GM12891 (cell line): ENCODE data around the gene CCDC178.

ENCODE experiments used
- POLR2A ChIP-seq: IDR thresholded peaks from 2 replicates; pipeline ENCODE4 v1.6.1; 2011; ENCODE audit warnings: low read depth, low read length, control low read depth
- POLR2AphosphoS5 ChIP-seq: IDR thresholded peaks from 2 replicates; pipeline ENCODE4 v1.6.1; 2011; ENCODE audit warnings: low read depth, low read length, control low read depth
- SPI1 ChIP-seq: IDR thresholded peaks from 2 replicates; pipeline ENCODE4 v1.6.1; 2011; ENCODE audit warnings: low read depth, low read length, control low read depth
- TAF1 ChIP-seq: IDR thresholded peaks from 2 replicates; pipeline ENCODE4 v1.6.1; 2011; ENCODE audit warnings: low read depth, low read length, control low read depth

GRCh38 chr18:33132657-33133056, 307.9 kb downstream of the CCDC178 start:
- TF ChIP-seq POLR2A (no peak), POLR2AphosphoS5 (no peak), SPI1 (no peak), TAF1 (no peak)
